ENCODE results near the gene USP43.
"Not testable (repeated sequence)": the region's sequence is repeated elsewhere in the genome, so short reads cannot be mapped to it uniquely, and the experiment has no call there.

The USP43 gene, protein sequence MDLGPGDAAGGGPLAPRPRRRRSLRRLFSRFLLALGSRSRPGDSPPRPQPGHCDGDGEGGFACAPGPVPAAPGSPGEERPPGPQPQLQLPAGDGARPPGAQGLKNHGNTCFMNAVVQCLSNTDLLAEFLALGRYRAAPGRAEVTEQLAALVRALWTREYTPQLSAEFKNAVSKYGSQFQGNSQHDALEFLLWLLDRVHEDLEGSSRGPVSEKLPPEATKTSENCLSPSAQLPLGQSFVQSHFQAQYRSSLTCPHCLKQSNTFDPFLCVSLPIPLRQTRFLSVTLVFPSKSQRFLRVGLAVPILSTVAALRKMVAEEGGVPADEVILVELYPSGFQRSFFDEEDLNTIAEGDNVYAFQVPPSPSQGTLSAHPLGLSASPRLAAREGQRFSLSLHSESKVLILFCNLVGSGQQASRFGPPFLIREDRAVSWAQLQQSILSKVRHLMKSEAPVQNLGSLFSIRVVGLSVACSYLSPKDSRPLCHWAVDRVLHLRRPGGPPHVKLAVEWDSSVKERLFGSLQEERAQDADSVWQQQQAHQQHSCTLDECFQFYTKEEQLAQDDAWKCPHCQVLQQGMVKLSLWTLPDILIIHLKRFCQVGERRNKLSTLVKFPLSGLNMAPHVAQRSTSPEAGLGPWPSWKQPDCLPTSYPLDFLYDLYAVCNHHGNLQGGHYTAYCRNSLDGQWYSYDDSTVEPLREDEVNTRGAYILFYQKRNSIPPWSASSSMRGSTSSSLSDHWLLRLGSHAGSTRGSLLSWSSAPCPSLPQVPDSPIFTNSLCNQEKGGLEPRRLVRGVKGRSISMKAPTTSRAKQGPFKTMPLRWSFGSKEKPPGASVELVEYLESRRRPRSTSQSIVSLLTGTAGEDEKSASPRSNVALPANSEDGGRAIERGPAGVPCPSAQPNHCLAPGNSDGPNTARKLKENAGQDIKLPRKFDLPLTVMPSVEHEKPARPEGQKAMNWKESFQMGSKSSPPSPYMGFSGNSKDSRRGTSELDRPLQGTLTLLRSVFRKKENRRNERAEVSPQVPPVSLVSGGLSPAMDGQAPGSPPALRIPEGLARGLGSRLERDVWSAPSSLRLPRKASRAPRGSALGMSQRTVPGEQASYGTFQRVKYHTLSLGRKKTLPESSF

GRCh38 chr17:9644910-9645751 is at the start of gene USP43:
USP43 (plus strand) TSS chr17:9645517; CDS start chr17:9645633, 116 bp downstream.
- Histone ChIP-seq H3K27me3 (ENCODE audit: control insufficient read depth in 1 of 2, insufficient read depth in 2 of 2, low read length in 2 of 2) (peaks cover 16 to 40% of the 10 kb centered on the region in 2 donors), H3K27ac (ENCODE audit: low read depth, low read length) (no peak within 1 kb of the TSS), H3K9ac (ENCODE audit: low read length) (no peak within 1 kb of the TSS), H3K36me3 (ENCODE audit: insufficient read depth, low read length) (no peaks in the 10 kb centered on the region), H3K4me1 (ENCODE audit: insufficient read depth, low read length) (peaks cover 7% of the 10 kb centered on the region), H3K9me3 (ENCODE audit: low read length) (no peaks in the 10 kb centered on the region), H3K4me3 (ENCODE audit: low read depth in 1 of 2, low read length in 2 of 2) (peak within 1 kb of the TSS; percentile 46 to 49)

- H3K27me3 ChIP-seq (ENCODE audit: control insufficient read depth in 1 of 2, insufficient read depth in 2 of 2, low read length in 2 of 2); H3K9me3 ChIP-seq (ENCODE audit: low read length); H3K27ac ChIP-seq (ENCODE audit: low read depth, low read length); H3K9ac ChIP-seq (ENCODE audit: low read length); H3K36me3 ChIP-seq (ENCODE audit: insufficient read depth, low read length); H3K4me1 ChIP-seq (ENCODE audit: insufficient read depth, low read length); H3K4me3 ChIP-seq (ENCODE audit: low read depth in 1 of 2, low read length in 2 of 2): not testable (repeated sequence)
Observed at GRCh38 chr17:9597638-9598037, 47.7 kb upstream of the USP43 start.

DNA sequence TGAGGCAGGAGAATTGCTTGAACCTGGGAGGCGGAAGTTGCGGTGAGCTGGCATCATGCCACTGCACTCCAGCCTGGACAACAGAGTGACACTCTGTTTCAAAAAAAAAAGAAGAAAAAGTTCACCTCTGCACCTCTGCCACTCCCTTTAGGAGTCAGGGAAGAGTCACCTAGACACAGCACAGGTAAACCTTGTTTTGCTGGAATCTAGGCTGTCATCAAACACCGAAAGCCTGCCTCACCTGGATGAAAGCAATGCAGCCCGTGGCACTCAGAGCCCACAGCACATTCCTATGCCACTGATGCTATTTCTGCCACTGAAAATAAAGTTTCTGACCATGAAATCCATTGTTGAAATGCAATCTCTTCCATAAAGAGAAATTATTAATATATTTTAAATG is 46.7 kb upstream of the USP43 start:
- Histone ChIP-seq H3K27ac (ENCODE audit: low read depth, low read length) (no peak overlapping the region), H3K9me3 (ENCODE audit: low read length) (no peaks in the 10 kb centered on the region), H3K36me3 (ENCODE audit: insufficient read depth, low read length) (no peaks in the 10 kb centered on the region), H3K4me1 (ENCODE audit: insufficient read depth, low read length) (peaks cover 8% of the 10 kb centered on the region), H3K27me3 (ENCODE audit: control insufficient read depth in 1 of 2, insufficient read depth in 2 of 2, low read length in 2 of 2) (no peaks in the 10 kb centered on the region), H3K9ac (ENCODE audit: low read length) (no peak overlapping the region), H3K4me3 (ENCODE audit: low read depth in 1 of 2, low read length in 2 of 2) (no peak overlapping the region)

DNA sequence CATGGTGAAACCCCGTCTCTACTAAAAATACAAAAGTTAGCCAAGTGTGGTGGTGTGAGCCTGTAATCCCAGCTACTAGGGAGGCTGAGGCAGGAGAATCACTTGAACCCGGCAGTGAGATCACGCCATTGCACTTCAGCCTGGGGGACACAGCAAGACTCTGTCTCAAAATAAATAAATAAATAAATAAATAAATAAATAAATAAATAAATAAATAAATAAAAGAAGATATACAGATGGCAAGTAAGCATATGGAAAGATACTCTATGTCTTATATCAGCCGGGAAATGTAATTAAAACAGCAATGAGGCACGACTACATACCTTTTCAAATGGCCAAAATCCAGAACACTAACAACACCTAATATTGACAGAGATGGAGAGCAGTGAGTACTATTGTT is 40.7 kb upstream of the USP43 start:
- H3K4me1 ChIP-seq (ENCODE audit: insufficient read depth, low read length); H3K4me3 ChIP-seq (ENCODE audit: low read depth in 1 of 2, low read length in 2 of 2); H3K9ac ChIP-seq (ENCODE audit: low read length); H3K9me3 ChIP-seq (ENCODE audit: low read length); H3K27me3 ChIP-seq (ENCODE audit: control insufficient read depth in 1 of 2, insufficient read depth in 2 of 2, low read length in 2 of 2); H3K36me3 ChIP-seq (ENCODE audit: insufficient read depth, low read length); H3K27ac ChIP-seq (ENCODE audit: low read depth, low read length): not testable (repeated sequence)

- Histone ChIP-seq H3K27ac (ENCODE audit: low read depth, low read length) (no peak overlapping the region), H3K36me3 (ENCODE audit: insufficient read depth, low read length) (no peaks in the 10 kb centered on the region), H3K9ac (ENCODE audit: low read length) (no peak overlapping the region), H3K4me3 (ENCODE audit: low read depth in 1 of 2, low read length in 2 of 2) (no peak overlapping the region), H3K27me3 (ENCODE audit: control insufficient read depth in 1 of 2, insufficient read depth in 2 of 2, low read length in 2 of 2) (no peaks in the 10 kb centered on the region), H3K4me1 (ENCODE audit: insufficient read depth, low read length) (no peaks in the 10 kb centered on the region), H3K9me3 (ENCODE audit: low read length) (no peaks in the 10 kb centered on the region)
Observed at GRCh38 chr17:9606453-9606852, 38.9 kb upstream of the USP43 start.

DNA sequence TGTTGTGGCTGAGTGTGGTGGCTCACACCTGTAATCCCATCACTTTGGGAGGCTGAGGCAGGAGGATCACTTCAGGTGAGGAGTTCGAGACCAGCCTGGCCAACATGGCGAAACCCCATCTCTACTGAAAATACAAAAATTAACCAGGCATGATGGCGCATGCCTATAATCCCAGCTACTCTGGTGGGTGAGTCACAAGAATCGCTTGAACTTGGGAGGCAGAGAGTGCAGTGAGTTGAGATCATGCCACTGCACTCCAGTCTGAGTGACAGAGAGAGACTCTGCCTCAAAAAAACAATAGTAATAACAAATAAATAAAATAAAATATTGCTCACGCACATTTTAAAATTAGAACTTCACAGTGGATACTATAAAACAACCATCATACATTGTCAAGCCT is 38.3 kb upstream of the USP43 start:
- not testable (repeated sequence) for H3K9ac ChIP-seq (ENCODE audit: low read length); H3K4me1 ChIP-seq (ENCODE audit: insufficient read depth, low read length); H3K27me3 ChIP-seq (ENCODE audit: control insufficient read depth in 1 of 2, insufficient read depth in 2 of 2, low read length in 2 of 2); H3K36me3 ChIP-seq (ENCODE audit: insufficient read depth, low read length); H3K27ac ChIP-seq (ENCODE audit: low read depth, low read length); H3K4me3 ChIP-seq (ENCODE audit: low read depth in 1 of 2, low read length in 2 of 2); H3K9me3 ChIP-seq (ENCODE audit: low read length)

GRCh38 chr17:9611557-9611956 is 33.8 kb upstream of the USP43 start:
- Histone ChIP-seq H3K36me3 (ENCODE audit: insufficient read depth, low read length) (no peaks in the 10 kb centered on the region), H3K4me1 (ENCODE audit: insufficient read depth, low read length) (no peaks in the 10 kb centered on the region), H3K9me3 (ENCODE audit: low read length) (no peaks in the 10 kb centered on the region), H3K27me3 (ENCODE audit: control insufficient read depth in 1 of 2, insufficient read depth in 2 of 2, low read length in 2 of 2) (no peaks in the 10 kb centered on the region), H3K9ac (ENCODE audit: low read length) (no peak overlapping the region), H3K4me3 (ENCODE audit: low read depth in 1 of 2, low read length in 2 of 2) (no peak overlapping the region), H3K27ac (ENCODE audit: low read depth, low read length) (no peak overlapping the region)

GRCh38 chr17:9612006-9612405 is 33.3 kb upstream of the USP43 start:
- Histone ChIP-seq H3K9ac (ENCODE audit: low read length) (no peak overlapping the region), H3K36me3 (ENCODE audit: insufficient read depth, low read length) (no peaks in the 10 kb centered on the region), H3K9me3 (ENCODE audit: low read length) (no peaks in the 10 kb centered on the region), H3K27me3 (ENCODE audit: control insufficient read depth in 1 of 2, insufficient read depth in 2 of 2, low read length in 2 of 2) (no peaks in the 10 kb centered on the region), H3K4me1 (ENCODE audit: insufficient read depth, low read length) (no peaks in the 10 kb centered on the region), H3K27ac (ENCODE audit: low read depth, low read length) (no peak overlapping the region), H3K4me3 (ENCODE audit: low read depth in 1 of 2, low read length in 2 of 2) (no peak overlapping the region)

- Histone ChIP-seq H3K27ac (ENCODE audit: low read depth, low read length) (no peak overlapping the region), H3K36me3 (ENCODE audit: insufficient read depth, low read length) (no peaks in the 10 kb centered on the region), H3K4me1 (ENCODE audit: insufficient read depth, low read length) (no peaks in the 10 kb centered on the region), H3K27me3 (ENCODE audit: control insufficient read depth in 1 of 2, insufficient read depth in 2 of 2, low read length in 2 of 2) (no peaks in the 10 kb centered on the region), H3K4me3 (ENCODE audit: low read depth in 1 of 2, low read length in 2 of 2) (no peak overlapping the region), H3K9me3 (ENCODE audit: low read length) (no peaks in the 10 kb centered on the region), H3K9ac (ENCODE audit: low read length) (no peak overlapping the region)
Observed at GRCh38 chr17:9615486-9615885, 29.8 kb upstream of the USP43 start.

DNA sequence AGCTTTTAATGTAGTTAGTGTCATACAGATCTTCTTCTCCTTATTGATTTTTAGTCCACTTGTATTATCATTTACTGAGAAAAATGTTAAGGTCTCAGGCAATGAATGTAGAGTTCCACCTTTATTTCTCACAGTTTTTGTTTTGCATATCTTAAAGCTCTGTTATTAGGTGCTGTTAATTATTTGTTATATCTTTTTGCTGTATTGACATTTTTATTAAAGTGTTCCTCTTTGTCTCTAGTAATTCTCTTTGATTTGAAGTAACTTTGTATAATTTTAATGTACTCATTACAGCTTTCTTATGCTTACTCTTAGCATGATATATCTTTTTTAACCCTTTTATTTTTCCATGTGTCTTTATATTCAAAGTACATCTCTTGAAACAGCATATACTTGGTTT is 22.4 kb upstream of the USP43 start:
- H3K36me3 ChIP-seq (ENCODE audit: insufficient read depth, low read length) = no peaks in the 10 kb centered on the region
- no peaks in the 10 kb centered on the region for H3K4me1 ChIP-seq (ENCODE audit: insufficient read depth, low read length)
- no peaks in the 10 kb centered on the region for H3K27me3 ChIP-seq (ENCODE audit: control insufficient read depth in 1 of 2, insufficient read depth in 2 of 2, low read length in 2 of 2)
- H3K9me3 ChIP-seq (ENCODE audit: low read length) = no peaks in the 10 kb centered on the region
- no peak overlapping the region for H3K27ac ChIP-seq (ENCODE audit: low read depth, low read length)
- no peak overlapping the region for H3K9ac ChIP-seq (ENCODE audit: low read length)
- H3K4me3 ChIP-seq (ENCODE audit: low read depth in 1 of 2, low read length in 2 of 2) = no peak overlapping the region

- H3K9me3 ChIP-seq (ENCODE audit: low read length) = no peaks in the 10 kb centered on the region
- H3K27ac ChIP-seq (ENCODE audit: low read depth, low read length) = no peak overlapping the region
- no peaks in the 10 kb centered on the region for H3K27me3 ChIP-seq (ENCODE audit: control insufficient read depth in 1 of 2, insufficient read depth in 2 of 2, low read length in 2 of 2)
- no peaks in the 10 kb centered on the region for H3K4me1 ChIP-seq (ENCODE audit: insufficient read depth, low read length)
- H3K9ac ChIP-seq (ENCODE audit: low read length) = no peak overlapping the region
- H3K36me3 ChIP-seq (ENCODE audit: insufficient read depth, low read length) = no peaks in the 10 kb centered on the region
- H3K4me3 ChIP-seq (ENCODE audit: low read depth in 1 of 2, low read length in 2 of 2) = no peak overlapping the region
Observed at GRCh38 chr17:9628509-9628908, 16.8 kb upstream of the USP43 start.
